HG03457 (cell line): Measurements from ENCODE around the gene CCR2.
"Not testable (repeated sequence)": the region's sequence is repeated elsewhere in the genome, so short reads cannot be mapped to it uniquely, and the experiment has no call there.

ENCODE experiments used
- ATAC-seq: cut with Tn5 transposase; IDR thresholded peaks from one replicate; pipeline ENCODE4 v1.9.1; 2021; ENCODE audit warnings: moderate number of reproducible peaks; ENCODE audit not compliant: unreplicated experiment

The CCR2 gene

DNA sequence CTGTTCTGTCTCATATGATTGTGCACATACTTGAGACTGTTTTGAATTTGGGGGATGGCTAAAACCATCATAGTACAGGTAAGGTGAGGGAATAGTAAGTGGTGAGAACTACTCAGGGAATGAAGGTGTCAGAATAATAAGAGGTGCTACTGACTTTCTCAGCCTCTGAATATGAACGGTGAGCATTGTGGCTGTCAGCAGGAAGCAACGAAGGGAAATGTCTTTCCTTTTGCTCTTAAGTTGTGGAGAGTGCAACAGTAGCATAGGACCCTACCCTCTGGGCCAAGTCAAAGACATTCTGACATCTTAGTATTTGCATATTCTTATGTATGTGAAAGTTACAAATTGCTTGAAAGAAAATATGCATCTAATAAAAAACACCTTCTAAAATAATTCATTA lies 21.9 kb downstream of the CCR2 start:
- ATAC-seq, result no peak

- ATAC-seq, result no peak
These were observed 24.6 kb downstream of the CCR2 start for GRCh38 chr3:46378426-46378942.

DNA sequence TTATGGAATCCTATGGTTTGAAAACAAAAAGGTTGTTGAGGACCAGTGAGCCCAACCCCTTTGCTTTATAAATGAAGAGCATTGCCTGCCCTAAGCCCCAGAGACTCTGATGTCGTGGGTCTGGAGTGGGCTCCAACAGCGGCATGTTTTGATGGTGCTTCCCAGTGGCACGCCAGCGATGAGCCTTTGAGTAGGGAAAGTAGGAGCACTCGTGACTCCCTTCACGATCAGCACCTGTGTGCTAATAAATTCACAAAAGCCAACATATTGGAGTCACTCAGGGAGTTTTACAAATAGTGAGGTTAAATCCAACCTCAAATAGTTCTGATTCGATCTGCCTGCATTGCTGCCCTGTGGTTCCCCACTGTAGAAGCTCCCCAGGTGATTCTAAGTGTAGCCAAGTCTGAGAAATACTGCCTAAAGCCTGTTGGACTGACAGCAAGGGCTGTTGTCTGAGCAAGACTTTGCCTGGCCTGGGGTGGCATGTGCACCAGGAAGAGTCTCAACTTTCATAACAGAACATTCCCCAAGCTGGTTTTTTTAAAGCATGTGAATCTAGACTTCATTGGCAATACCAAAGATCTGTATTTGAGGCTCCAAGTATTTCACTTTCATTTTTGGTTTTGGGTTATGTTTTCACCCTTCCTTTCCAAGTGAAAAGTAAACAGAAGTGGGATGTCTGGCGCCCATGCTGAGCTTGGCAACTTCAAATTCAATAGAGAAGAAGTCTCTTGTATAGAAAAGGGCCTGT lies 26.7 kb downstream of the CCR2 start:
- no peak for ATAC-seq

DNA sequence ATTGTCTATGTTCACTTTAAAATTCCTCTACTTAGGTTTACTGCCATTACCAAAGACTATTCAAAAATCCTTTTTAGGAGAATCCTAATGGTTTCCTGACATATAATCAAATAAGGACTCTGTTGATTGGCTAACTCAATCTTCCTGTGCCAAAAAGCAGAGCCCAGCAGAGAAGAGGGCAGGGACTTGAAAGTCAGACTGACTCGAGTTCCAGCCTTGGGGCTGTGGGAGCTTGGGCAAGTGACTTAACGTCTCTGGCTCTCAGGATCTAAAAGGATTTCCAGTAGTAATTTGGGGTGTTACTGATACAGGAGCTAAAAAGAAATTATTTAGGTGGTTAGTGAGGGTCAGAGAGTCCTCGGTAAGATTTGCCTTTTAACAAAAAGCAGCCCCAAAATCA lies 27.7 kb downstream of the CCR2 start:
- ATAC-seq, result no peak

DNA sequence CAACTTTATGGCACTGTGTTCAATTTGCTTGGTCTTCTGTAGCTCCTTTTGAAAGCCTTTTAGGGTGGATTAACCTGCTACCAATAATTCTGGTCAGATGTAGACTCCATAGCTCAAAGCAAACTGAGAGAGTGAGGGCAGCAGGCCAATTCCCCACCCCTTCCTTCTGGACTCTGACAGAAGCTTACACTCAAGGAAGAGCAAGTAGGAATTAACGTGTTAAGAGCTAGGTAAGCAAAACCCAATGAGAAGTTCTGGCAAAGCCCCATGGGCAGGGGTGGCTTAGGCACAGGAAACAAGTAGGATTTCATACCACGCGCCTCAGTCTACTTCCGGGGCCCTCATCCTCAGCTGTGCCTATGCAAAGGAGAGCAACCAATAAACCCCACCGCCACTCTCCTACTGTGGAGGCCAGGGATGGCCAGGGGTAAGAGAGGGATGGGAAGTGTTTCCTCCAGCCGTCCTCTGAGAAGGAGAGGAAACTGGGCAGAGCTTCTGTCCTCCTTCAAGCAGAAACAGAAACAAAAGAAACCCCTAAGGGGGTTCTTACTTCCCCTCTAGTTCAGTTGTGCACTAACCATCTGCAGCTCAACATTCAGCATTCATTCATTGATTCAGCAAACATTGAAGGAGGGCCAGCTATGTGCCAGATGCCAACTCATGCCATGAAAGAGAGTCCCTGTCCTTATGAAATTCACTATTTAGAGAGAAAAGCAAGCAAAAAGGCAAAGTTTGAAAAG lies 29.5 kb downstream of the CCR2 start:
- ATAC-seq, result no peak

DNA sequence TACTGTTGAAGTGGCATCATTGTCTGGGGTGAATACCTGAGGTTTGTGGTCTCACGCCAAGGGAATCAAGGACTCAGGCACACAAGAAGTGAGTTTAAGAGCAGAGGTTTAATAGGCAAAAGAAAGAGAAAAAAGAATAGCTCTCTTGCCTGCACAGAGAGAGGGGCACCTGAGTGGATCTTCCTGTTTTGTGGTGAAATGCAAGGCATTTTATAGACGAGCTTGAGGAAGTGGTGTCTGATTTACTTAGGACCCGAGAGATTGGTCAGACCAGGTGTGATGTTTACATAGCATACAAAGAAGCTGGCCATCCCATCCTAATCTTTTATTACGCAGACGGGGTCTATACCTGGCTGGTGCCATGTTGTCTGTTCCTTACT lies 30.0 kb downstream of the CCR2 start:
- no peak for ATAC-seq

DNA sequence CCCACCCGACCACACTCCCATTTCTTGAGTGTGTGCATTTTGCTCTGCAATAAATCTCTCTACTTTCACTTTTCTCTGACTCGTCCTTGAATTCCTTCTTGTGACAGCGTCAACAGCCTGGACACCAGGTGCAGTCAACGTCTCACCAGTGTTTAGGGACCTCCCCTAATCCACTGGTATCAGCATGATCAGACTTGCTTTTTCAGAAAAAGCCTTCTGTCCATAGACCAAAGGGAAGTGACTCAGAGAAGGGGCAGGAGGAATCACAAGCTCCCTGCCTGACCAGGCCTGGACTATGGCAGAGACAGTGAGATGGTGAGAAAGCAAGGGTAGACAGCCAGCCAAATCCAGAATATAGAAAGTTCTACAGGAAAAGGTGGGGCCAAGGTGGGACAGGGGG lies 32.3 kb downstream of the CCR2 start:
- no peak for ATAC-seq

- not testable (repeated sequence) for ATAC-seq
These were observed 34.9 kb downstream of the CCR2 start for GRCh38 chr3:46388847-46389246.

DNA sequence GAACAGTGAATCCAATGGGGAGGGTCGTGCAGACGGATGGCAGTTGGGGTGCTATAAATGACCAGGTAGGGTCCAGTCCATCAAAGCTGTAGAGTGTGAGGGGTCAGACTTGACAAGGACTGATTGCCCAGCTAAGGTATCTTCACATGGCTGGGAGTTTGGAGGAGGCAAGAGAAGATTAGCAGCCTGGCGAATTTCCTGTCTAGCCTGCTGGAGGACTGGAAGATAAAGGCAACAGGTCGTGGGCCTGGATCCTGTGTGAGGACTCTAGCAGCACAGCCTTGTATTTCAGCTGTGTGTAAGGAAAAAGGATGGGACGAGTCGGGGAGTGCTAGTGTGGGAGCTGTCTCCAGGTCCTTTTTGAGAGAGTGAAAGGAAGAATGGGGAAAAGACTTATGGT lies 35.4 kb downstream of the CCR2 start:
- ATAC-seq, result no peak

GRCh38 chr3:46391526-46391925 lies 37.6 kb downstream of the CCR2 start:
- not testable (repeated sequence) for ATAC-seq

GRCh38 chr3:46393011-46393410 lies 39.1 kb downstream of the CCR2 start:
- ATAC-seq, result no peak

DNA sequence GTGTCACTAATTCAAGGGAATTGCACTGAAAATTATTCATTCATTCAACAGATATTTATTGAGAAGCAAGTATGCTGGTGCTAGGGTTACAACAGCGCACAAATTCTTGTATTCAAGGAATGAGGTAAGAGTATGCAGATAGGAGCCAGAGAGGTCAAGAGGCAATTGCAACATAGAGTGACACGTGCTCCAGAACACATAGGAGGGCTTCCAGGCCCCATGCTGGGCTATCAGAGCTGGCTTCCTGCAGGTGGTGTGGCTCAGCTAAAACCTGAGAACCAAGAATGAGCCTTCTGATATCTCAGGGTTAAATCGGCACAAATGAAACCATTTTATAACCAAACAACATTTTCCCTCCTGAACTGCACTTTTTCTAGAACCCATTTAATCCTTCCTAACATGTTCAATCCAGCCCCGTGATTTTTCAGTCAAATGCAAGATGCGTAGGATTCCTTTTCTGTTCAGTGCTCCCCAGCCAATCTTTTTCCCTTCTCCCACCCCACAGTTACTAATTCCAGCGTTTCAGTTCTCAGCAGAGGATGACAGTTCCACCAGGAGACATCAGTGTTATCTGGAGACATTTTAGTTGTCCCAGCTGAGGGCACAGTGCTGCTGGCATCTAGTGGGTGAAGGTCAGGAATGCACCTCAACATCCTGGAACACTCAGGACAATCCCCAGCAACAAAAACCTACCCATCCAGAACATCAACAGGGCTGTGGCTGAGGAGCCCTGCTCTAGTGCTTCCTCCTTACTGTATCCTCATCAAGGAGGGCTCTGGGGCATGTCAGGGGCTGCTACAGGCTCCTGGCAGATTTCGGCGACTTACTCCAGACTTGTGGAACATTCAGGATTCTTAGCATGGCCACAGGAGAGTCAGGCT lies 39.9 kb downstream of the CCR2 start:
- no peak for ATAC-seq

DNA sequence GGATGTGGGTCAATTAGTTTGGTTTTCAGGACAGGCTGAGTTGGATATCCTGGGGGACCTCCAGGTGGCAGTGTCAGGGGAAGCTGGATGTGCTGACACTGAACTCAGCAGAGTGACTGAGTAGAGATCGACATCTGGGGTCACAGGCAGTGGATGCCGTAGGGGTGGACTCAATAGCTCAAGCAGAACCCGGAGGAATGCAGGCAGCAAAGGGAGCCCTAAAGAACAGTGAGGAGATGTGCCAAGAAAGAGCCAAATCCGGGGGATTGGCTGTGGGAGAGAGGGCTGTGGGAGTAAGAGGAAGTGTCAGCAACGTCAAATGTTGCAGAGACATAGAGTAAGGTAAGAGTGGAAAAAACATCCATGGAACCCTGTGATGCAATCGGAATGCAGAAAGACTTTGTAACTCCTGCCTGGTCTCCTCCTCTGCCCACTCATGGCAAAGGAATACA lies 41.3 kb downstream of the CCR2 start:
- no peak for ATAC-seq

GRCh38 chr3:46395766-46396530 lies 42.0 kb downstream of the CCR2 start:
- ATAC-seq, result no peak

GRCh38 chr3:46397111-46397510 lies 43.2 kb downstream of the CCR2 start:
- no peak for ATAC-seq

DNA sequence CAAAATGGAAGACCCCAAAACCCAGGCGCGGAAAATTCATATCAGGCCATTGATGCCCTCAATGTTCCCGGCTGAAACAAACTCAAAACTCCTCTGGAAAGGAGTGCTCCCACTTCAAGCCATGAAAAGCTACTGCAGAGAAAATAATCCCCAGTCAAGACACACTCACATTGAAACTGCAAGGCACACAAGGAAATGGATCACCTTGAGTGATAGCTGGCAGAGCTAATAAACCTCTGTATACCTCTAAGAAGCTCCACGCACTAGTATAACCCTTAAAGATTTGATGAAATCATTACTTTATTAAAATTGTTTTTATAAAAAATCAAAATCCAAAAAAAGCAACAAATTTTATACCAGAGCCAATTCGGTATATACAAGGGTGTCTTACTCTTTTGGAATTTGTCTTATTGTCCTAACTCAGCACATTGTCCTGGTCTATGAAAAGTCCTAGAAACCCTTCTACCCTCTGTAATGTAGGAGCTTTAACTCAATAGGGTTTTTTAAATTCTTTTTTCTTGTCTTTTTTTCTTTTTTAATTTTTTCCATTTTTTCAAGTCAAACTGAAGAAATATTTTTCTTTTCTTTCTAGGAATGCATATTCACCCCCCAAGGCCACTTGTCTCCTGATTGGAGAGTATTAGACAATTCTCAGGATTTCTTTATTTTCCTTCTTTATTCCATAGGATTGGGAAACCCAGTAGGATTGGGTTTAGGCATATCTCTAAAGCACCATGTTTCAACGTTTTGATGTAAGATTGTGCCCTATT lies 44.5 kb downstream of the CCR2 start:
- ATAC-seq, result no peak

DNA sequence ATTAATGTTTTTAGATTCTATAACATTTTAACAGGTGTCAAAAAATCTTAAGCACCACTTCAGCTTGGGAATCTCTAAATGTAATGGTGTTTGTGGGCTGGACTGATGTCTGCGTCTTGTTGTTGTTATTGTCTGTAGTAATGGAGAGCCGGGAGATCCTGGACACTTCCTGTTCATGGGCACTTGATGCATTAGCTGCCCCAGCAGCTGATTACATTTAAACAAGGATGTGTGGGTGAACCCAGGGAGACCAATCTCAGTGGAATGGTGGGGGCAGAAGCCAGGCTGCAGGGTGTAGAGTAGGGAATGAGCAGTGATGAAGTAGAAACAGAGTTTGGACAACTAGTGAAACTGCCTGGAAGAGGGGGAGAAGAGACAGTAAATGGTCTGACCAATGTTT lies 45.2 kb downstream of the CCR2 start:
- no peak for ATAC-seq

DNA sequence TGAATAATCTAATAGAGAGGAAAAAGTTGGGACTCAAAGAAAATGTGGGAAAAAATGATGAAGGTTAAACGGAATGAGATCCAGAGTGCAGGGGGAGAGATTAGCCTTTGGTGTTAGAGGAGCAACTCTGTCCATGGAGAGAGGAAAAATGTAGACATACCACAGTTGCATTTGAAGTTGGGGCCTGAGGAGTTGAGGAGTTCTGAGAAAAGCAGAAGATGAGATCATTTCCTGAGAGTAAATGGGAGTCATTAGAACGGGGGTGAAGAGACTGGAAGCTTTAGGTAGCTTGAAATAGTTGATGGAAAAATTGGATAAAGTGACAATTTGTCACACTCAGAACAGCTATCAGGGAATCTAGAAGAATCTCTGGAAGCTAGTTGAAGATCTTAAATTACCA lies 45.6 kb downstream of the CCR2 start:
- ATAC-seq, result no peak

GRCh38 chr3:46400000-46400734 lies 46.3 kb downstream of the CCR2 start:
- ATAC-seq, result no peak
